K562 (cell line): Measurements from ENCODE around the gene SLC36A2. TPM values are rescaled to one million over a fixed set of nuclear protein-coding genes. Genes with fewer than 3 reads are reported as not detected.

Source experiments
- HNRNPUL1 ChIP-seq: fragments of 200-400 bp; formaldehyde crosslinking; IDR thresholded peaks from 2 replicates; pipeline ENCODE4 v1.6.1; 2017; ENCODE audit warnings: low read length
- LEF1 ChIP-seq: fragments of 450-650 bp; IDR thresholded peaks from 2 replicates; pipeline ENCODE4 v1.6.1; 2016; ENCODE audit warnings: mild to moderate bottlenecking
- PHF20 ChIP-seq: fragments of 450-650 bp; IDR thresholded peaks from 2 replicates; pipeline ENCODE4 v1.6.1; 2018; ENCODE audit not compliant: partially characterized antibody
- SRF ChIP-seq, 2 experiments: fragments of 250-450, 450-650 bp in 1 of 2; sonication (Bioruptor Pico) in 1 of 2; sonication (generic) in 1 of 2; formaldehyde crosslinking; IDR thresholded peaks; 2 replicates each; pipeline versions ENCODE4 v1.5.0 to v1.5.1; 2020 to 2022; ENCODE audit warnings: mild to moderate bottlenecking in 1 of 2, missing genetic modification reagents in 1 of 2
- TEAD1 ChIP-seq, 2 experiments: fragments of 450-650 bp in 1 of 2; sonication (generic) in 1 of 2; formaldehyde crosslinking; IDR thresholded peaks; 2 replicates each; pipeline versions ENCODE4 v1.4.0 to v1.8.0; 2020 to 2022; ENCODE audit warnings: mild to moderate bottlenecking in 2 of 2, missing genetic modification reagents in 1 of 2
- TOE1 ChIP-seq, 2 experiments: fragments of 450-650 bp in 1 of 2; sonication (generic) in 1 of 2; formaldehyde crosslinking in 1 of 2; IDR thresholded peaks; 2 replicates each; pipeline versions ENCODE4 v1.7.1 to v1.8.0; 2016 to 2022; ENCODE audit warnings: borderline replicate concordance in 2 of 2, mild to moderate bottlenecking in 2 of 2, antibody characterized with exemption in 1 of 2, inconsistent platforms in 1 of 2, low read depth in 1 of 2, missing genetic modification reagents in 1 of 2, moderate library complexity in 1 of 2
- WHSC1 ChIP-seq: IDR thresholded peaks from one replicate; pipeline ENCODE4 v1.6.1; 2012; ENCODE audit warnings: low read length, control low read depth, inconsistent platforms
- ZC3H8 ChIP-seq: fragments of 450-650 bp; IDR thresholded peaks from 2 replicates; pipeline ENCODE4 v1.6.1; 2017
- ZNF431 ChIP-seq: sonication (generic); formaldehyde crosslinking; IDR thresholded peaks from 2 replicates; pipeline ENCODE4 v1.8.0; 2022; ENCODE audit warnings: mild to moderate bottlenecking, missing genetic modification reagents
- polyA plus RNA-seq, 8 experiments: library from polyadenylated mRNA; depleted of rRNA in 4 of 8; stranded (reverse) in 5 of 8; unstranded in 3 of 8; fragments of >200 nt; fragmentation: Nextera tagmentation in 2 of 8; fragmentation: Illumina TruSeq in 1 of 8; extraction: Ambion mirVana in 2 of 8; extraction: Trizol in 1 of 8; gene quantifications; 2 replicates each; pipeline versions ENCODE4 v1.2.1 to v1.2.3, GENCODE V29; 2011 to 2014; ENCODE audit warnings: inconsistent platforms in 1 of 8, missing spikeins in 1 of 8
- total RNA-seq, 7 experiments: library from RNA; depleted of rRNA in 6 of 7; stranded (reverse); fragments of >200 nt in 6 of 7; fragmentation: Illumina TruSeq in 2 of 7; extraction: Trizol in 2 of 7; gene quantifications; 2 replicates each; pipeline versions ENCODE4 v1.2.1 to v1.2.3, GENCODE V29; 2011 to 2021; ENCODE audit warnings: low replicate concordance in 1 of 7
- TF ChIP-seq, protein P1 (sequence below): fragments of 200-600 bp; sonication (generic); IDR thresholded peaks from one replicate; pipeline ENCODE4 v1.6.1; 2012; ENCODE audit warnings: mild to moderate bottlenecking, low read depth, low read length, inconsistent platforms
- TF ChIP-seq, protein P2 (sequence below): sonication (generic); formaldehyde crosslinking; IDR thresholded peaks from 2 replicates; pipeline ENCODE4 v1.8.0; 2022; ENCODE audit warnings: mild to moderate bottlenecking, missing genetic modification reagents
- TF ChIP-seq, protein P3 (sequence below), 2 experiments: fragments of 450-650 bp in 1 of 2; sonication (generic) in 1 of 2; formaldehyde crosslinking in 1 of 2; IDR thresholded peaks in 1 of 2; conservative IDR thresholded peaks in 1 of 2; 2 replicates each; pipeline versions ENCODE4 v1.6.1 to v1.8.1; 2016 to 2023; ENCODE audit warnings: mild to moderate bottlenecking in 2 of 2, moderate library complexity in 2 of 2, inconsistent platforms in 1 of 2, missing genetic modification reagents in 1 of 2
- TF ChIP-seq, protein P4 (sequence below), 3 experiments: IDR thresholded peaks in 2 of 3; conservative IDR thresholded peaks in 1 of 3; 2 replicates each; pipeline ENCODE4 v1.5.1; 2011 to 2012; ENCODE audit warnings: low read length in 3 of 3, mild to moderate bottlenecking in 3 of 3, control low read depth in 2 of 3, improper control_type of control experiment in 1 of 3, inconsistent platforms in 1 of 3, low read depth in 1 of 3, mixed read lengths in 1 of 3, moderate library complexity in 1 of 3; ENCODE audit not compliant: insufficient read depth in 2 of 3

SLC36A2 gene
- total and polyA plus RNA-seq, 9 of the 15 experiments (the other 6 are each of a cell fraction or from before 2014, with no cell fraction given), result not detected

DNA sequence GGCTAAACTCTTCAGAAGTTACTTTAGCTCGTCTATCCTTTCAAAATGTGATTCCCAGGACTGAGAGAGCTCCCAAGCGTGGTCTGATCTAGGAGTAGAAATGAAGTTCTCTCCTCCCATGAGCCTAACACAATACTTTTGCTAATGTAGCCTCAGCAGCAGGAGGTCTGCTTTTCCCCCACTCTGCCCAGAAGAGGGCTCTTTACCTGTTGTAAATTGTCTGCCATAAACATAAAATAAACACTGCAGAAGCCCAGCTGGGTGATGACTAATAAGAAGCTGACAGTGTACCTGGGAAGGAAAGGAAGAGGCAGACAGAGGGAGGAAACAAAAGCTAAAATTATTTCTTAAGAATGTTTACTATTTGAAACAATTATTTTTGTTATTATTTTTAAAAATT, 59.2 kb downstream of the SLC36A2 start (continued):
- TF ChIP-seq, protein P1, sequence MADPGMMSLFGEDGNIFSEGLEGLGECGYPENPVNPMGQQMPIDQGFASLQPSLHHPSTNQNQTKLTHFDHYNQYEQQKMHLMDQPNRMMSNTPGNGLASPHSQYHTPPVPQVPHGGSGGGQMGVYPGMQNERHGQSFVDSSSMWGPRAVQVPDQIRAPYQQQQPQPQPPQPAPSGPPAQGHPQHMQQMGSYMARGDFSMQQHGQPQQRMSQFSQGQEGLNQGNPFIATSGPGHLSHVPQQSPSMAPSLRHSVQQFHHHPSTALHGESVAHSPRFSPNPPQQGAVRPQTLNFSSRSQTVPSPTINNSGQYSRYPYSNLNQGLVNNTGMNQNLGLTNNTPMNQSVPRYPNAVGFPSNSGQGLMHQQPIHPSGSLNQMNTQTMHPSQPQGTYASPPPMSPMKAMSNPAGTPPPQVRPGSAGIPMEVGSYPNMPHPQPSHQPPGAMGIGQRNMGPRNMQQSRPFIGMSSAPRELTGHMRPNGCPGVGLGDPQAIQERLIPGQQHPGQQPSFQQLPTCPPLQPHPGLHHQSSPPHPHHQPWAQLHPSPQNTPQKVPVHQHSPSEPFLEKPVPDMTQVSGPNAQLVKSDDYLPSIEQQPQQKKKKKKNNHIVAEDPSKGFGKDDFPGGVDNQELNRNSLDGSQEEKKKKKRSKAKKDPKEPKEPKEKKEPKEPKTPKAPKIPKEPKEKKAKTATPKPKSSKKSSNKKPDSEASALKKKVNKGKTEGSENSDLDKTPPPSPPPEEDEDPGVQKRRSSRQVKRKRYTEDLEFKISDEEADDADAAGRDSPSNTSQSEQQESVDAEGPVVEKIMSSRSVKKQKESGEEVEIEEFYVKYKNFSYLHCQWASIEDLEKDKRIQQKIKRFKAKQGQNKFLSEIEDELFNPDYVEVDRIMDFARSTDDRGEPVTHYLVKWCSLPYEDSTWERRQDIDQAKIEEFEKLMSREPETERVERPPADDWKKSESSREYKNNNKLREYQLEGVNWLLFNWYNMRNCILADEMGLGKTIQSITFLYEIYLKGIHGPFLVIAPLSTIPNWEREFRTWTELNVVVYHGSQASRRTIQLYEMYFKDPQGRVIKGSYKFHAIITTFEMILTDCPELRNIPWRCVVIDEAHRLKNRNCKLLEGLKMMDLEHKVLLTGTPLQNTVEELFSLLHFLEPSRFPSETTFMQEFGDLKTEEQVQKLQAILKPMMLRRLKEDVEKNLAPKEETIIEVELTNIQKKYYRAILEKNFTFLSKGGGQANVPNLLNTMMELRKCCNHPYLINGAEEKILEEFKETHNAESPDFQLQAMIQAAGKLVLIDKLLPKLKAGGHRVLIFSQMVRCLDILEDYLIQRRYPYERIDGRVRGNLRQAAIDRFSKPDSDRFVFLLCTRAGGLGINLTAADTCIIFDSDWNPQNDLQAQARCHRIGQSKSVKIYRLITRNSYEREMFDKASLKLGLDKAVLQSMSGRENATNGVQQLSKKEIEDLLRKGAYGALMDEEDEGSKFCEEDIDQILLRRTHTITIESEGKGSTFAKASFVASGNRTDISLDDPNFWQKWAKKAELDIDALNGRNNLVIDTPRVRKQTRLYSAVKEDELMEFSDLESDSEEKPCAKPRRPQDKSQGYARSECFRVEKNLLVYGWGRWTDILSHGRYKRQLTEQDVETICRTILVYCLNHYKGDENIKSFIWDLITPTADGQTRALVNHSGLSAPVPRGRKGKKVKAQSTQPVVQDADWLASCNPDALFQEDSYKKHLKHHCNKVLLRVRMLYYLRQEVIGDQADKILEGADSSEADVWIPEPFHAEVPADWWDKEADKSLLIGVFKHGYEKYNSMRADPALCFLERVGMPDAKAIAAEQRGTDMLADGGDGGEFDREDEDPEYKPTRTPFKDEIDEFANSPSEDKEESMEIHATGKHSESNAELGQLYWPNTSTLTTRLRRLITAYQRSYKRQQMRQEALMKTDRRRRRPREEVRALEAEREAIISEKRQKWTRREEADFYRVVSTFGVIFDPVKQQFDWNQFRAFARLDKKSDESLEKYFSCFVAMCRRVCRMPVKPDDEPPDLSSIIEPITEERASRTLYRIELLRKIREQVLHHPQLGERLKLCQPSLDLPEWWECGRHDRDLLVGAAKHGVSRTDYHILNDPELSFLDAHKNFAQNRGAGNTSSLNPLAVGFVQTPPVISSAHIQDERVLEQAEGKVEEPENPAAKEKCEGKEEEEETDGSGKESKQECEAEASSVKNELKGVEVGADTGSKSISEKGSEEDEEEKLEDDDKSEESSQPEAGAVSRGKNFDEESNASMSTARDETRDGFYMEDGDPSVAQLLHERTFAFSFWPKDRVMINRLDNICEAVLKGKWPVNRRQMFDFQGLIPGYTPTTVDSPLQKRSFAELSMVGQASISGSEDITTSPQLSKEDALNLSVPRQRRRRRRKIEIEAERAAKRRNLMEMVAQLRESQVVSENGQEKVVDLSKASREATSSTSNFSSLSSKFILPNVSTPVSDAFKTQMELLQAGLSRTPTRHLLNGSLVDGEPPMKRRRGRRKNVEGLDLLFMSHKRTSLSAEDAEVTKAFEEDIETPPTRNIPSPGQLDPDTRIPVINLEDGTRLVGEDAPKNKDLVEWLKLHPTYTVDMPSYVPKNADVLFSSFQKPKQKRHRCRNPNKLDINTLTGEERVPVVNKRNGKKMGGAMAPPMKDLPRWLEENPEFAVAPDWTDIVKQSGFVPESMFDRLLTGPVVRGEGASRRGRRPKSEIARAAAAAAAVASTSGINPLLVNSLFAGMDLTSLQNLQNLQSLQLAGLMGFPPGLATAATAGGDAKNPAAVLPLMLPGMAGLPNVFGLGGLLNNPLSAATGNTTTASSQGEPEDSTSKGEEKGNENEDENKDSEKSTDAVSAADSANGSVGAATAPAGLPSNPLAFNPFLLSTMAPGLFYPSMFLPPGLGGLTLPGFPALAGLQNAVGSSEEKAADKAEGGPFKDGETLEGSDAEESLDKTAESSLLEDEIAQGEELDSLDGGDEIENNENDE, result no peak
- TF ChIP-seq LEF1 (no peak), WHSC1 (no peak), SRF (CRISPR knock-in tag; IDR thresholded peaks at IDR 0.05) (no peak), ZNF431 (CRISPR knock-in tag) (no peak), PHF20 (no peak), HNRNPUL1 (no peak), TEAD1 (CRISPR knock-in tag; IDR thresholded peaks at IDR 0.05) (no peak), TOE1 (IDR thresholded peaks at IDR 0.05; ENCODE audit: borderline replicate concordance) (no peak), TOE1 (CRISPR knock-in tag; IDR thresholded peaks at IDR 0.05; ENCODE audit: borderline replicate concordance, low read depth) (no peak), ZC3H8 (no peak)
- TF ChIP-seq, protein P2, sequence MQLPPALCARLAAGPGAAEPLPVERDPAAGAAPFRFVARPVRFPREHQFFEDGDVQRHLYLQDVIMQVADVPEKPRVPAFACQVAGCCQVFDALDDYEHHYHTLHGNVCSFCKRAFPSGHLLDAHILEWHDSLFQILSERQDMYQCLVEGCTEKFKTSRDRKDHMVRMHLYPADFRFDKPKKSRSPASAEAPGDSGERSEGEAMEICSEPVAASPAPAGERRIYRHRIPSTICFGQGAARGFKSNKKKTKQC (CRISPR knock-in tag), result no peak
- TF ChIP-seq, protein P3, sequence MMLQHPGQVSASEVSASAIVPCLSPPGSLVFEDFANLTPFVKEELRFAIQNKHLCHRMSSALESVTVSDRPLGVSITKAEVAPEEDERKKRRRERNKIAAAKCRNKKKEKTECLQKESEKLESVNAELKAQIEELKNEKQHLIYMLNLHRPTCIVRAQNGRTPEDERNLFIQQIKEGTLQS (IDR thresholded peaks at IDR 0.05), result peak; percentile 42; the same call in 1 of the 2 replicates
- TF ChIP-seq, protein P3 (CRISPR knock-in tag; conservative IDR thresholded peaks at IDR 0.05), result no peak
- TF ChIP-seq, protein P4, sequence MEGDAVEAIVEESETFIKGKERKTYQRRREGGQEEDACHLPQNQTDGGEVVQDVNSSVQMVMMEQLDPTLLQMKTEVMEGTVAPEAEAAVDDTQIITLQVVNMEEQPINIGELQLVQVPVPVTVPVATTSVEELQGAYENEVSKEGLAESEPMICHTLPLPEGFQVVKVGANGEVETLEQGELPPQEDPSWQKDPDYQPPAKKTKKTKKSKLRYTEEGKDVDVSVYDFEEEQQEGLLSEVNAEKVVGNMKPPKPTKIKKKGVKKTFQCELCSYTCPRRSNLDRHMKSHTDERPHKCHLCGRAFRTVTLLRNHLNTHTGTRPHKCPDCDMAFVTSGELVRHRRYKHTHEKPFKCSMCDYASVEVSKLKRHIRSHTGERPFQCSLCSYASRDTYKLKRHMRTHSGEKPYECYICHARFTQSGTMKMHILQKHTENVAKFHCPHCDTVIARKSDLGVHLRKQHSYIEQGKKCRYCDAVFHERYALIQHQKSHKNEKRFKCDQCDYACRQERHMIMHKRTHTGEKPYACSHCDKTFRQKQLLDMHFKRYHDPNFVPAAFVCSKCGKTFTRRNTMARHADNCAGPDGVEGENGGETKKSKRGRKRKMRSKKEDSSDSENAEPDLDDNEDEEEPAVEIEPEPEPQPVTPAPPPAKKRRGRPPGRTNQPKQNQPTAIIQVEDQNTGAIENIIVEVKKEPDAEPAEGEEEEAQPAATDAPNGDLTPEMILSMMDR (IDR thresholded peaks at IDR 0.05 in 2 of 3, conservative IDR thresholded peaks at IDR 0.05 in 1 of 3; ENCODE audit: insufficient read depth in 2 of 3, low read depth in 1 of 3, low read length in 3 of 3), result peak in 2 of 3 experiments; percentile 21 to 24; a peak in 1 of 6 replicates
